DOHH2 (cell line): ENCODE measurements around the gene TADA2B.

Experiments
- EZH2phosphoT487 ChIP-seq: fragments of 200-600 bp; sonication (generic); IDR thresholded peaks from 2 replicates; pipeline ENCODE4 v1.6.1; 2017; ENCODE audit warnings: borderline replicate concordance, mild to moderate bottlenecking, antibody characterized with exemption, low read length, moderate library complexity, mixed read lengths
- TF ChIP-seq, protein P1 (sequence below): fragments of 200-600 bp; sonication (generic); IDR thresholded peaks from one replicate; pipeline ENCODE4 v1.5.1; 2014; ENCODE audit warnings: antibody characterized with exemption, mild to moderate bottlenecking, low read depth, low read length; ENCODE audit not compliant: poor library complexity, severe bottlenecking

DNA sequence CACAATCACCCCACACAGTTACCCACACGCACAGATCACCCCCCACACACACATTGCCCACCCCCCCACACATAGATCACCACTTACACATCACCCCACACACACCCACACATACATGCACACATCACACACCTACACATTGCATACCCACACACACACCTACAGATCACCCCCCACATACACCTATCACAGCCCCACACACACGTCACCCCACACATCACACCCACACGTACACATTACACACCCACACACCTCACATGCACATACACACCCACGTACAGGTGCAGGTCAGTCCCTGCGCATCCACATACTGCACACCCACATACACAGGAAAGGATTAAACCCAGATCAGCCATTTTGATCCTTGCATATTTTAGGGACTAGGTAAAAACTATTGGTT is 15.3 kb upstream of the TADA2B start:
- TF ChIP-seq, protein P1, sequence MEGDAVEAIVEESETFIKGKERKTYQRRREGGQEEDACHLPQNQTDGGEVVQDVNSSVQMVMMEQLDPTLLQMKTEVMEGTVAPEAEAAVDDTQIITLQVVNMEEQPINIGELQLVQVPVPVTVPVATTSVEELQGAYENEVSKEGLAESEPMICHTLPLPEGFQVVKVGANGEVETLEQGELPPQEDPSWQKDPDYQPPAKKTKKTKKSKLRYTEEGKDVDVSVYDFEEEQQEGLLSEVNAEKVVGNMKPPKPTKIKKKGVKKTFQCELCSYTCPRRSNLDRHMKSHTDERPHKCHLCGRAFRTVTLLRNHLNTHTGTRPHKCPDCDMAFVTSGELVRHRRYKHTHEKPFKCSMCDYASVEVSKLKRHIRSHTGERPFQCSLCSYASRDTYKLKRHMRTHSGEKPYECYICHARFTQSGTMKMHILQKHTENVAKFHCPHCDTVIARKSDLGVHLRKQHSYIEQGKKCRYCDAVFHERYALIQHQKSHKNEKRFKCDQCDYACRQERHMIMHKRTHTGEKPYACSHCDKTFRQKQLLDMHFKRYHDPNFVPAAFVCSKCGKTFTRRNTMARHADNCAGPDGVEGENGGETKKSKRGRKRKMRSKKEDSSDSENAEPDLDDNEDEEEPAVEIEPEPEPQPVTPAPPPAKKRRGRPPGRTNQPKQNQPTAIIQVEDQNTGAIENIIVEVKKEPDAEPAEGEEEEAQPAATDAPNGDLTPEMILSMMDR, result no peak
- TF ChIP-seq EZH2phosphoT487, result no peak
